SK-N-SH (cell line): Measurements from ENCODE around the gene ROR2. TPM values are rescaled to one million over a fixed set of nuclear protein-coding genes. Genes with fewer than 3 reads are reported as not detected.

Experiments used
- CTCF ChIA-PET: fragments of 300-600, 350-600 bp; formaldehyde crosslinking; extraction: SDS; loops from one replicate; lab custom pipeline; 2021; lab: Yijun Ruan, JAX
- POLR2A ChIA-PET: fragments of 350-600 bp; sonication (Branson Sonifier 250); formaldehyde crosslinking; extraction: SDS; loops from one replicate; lab custom pipeline; 2020; ENCODE audit warnings: antibody characterized with exemption, inconsistent platforms; lab: Yijun Ruan, JAX
- DNase-seq: peaks from one replicate; pipeline ENCODE4 v3.0.0; 2012
- H2AFZ ChIP-seq: fragments of 200-600 bp; sonication (generic); 2 replicates; pipeline ENCODE4 v1.8.1; 2016; ENCODE audit warnings: antibody characterized with exemption, mild to moderate bottlenecking, low read depth
- H3F3A ChIP-seq: fragments of 200-600 bp; sonication (generic); replicated peaks from 2 replicates; pipeline ENCODE3; 2016; ENCODE audit warnings: antibody characterized with exemption, mild to moderate bottlenecking; ENCODE audit not compliant: insufficient read depth
- H3K27ac ChIP-seq, 2 experiments: fragments of 200-500 bp in 1 of 2; fragments of 200-600 bp in 1 of 2; sonication (Bioruptor generic) in 1 of 2; sonication (generic), shearing (Covaris generic) in 1 of 2; 2 replicates each; pipeline versions ENCODE4 v1.5.1 to v1.6.1; 2014 to 2016; ENCODE audit warnings: low read depth in 2 of 2, inconsistent platforms in 1 of 2, low read length in 1 of 2, mild to moderate bottlenecking in 1 of 2, mixed read lengths in 1 of 2
- H3K27me3 ChIP-seq: fragments of 200-600 bp; sonication (generic), shearing (Covaris generic); 2 replicates; pipeline ENCODE4 v1.6.1; 2016; ENCODE audit warnings: mixed run types; ENCODE audit not compliant: insufficient read depth
- H3K36me3 ChIP-seq, 2 experiments: fragments of 200-500 bp in 1 of 2; fragments of 200-600 bp in 1 of 2; sonication (Bioruptor generic) in 1 of 2; sonication (generic) in 1 of 2; replicated peaks in 1 of 2; 2 replicates each; pipeline versions ENCODE3 to v1.5.1; 2014 to 2016; ENCODE audit warnings: low read length in 1 of 2, mild to moderate bottlenecking in 1 of 2; ENCODE audit not compliant: insufficient read depth in 2 of 2, control insufficient read depth in 1 of 2
- H3K4me1 ChIP-seq, 2 experiments: fragments of 200-500 bp in 1 of 2; fragments of 200-600 bp in 1 of 2; sonication (Bioruptor generic) in 1 of 2; sonication (generic), shearing (Covaris generic) in 1 of 2; 2 replicates each; pipeline versions ENCODE4 v1.5.1 to v1.6.1; 2014 to 2016; ENCODE audit warnings: low read depth in 1 of 2, low read length in 1 of 2, mixed run types in 1 of 2; ENCODE audit not compliant: insufficient read depth in 2 of 2, control insufficient read depth in 1 of 2
- H3K4me2 ChIP-seq: fragments of 200-600 bp; sonication (generic), shearing (Covaris generic); 2 replicates; pipeline ENCODE4 v1.6.1; 2017; ENCODE audit warnings: mixed run types
- H3K4me3 ChIP-seq, 2 experiments: fragments of 200-500 bp in 1 of 2; fragments of 200-600 bp in 1 of 2; sonication (Bioruptor generic) in 1 of 2; sonication (generic), shearing (Covaris generic) in 1 of 2; 2 replicates each; pipeline versions ENCODE4 v1.5.1 to v1.8.1; 2014 to 2016; ENCODE audit warnings: low read depth in 2 of 2, inconsistent platforms in 1 of 2, low read length in 1 of 2, mild to moderate bottlenecking in 1 of 2, mixed read lengths in 1 of 2, moderate library complexity in 1 of 2
- H3K79me2 ChIP-seq: fragments of 200-600 bp; sonication (generic); 2 replicates; pipeline ENCODE4 v1.8.1; 2017; ENCODE audit warnings: mild to moderate bottlenecking; ENCODE audit not compliant: insufficient read depth
- H3K9ac ChIP-seq: fragments of 200-600 bp; sonication (generic); 2 replicates; pipeline ENCODE4 v1.6.1; 2017; ENCODE audit warnings: mixed run types
- H3K9me2 ChIP-seq: fragments of 200-600 bp; sonication (generic); 2 replicates; pipeline ENCODE4 v1.6.1; 2017; ENCODE audit warnings: mixed run types
- H3K9me3 ChIP-seq: fragments of 200-600 bp; sonication (generic); 2 replicates; pipeline ENCODE4 v1.6.1; 2017; ENCODE audit warnings: mixed run types, mild to moderate bottlenecking, moderate library complexity
- H4K20me1 ChIP-seq: fragments of 200-600 bp; sonication (generic); 2 replicates; pipeline ENCODE4 v1.6.1; 2017; ENCODE audit warnings: mild to moderate bottlenecking, mixed run types; ENCODE audit not compliant: insufficient read depth
- EP300 ChIP-seq, 2 experiments: IDR thresholded peaks; 2 replicates each; pipeline versions ENCODE4 v1.4.0 to v1.6.1; 2012; ENCODE audit warnings: borderline replicate concordance in 1 of 2, low read depth in 1 of 2, low read length in 1 of 2
- EZH2phosphoT487 ChIP-seq: fragments of 200-600 bp; sonication (generic); IDR thresholded peaks from 2 replicates; pipeline ENCODE4 v1.6.1; 2017; ENCODE audit warnings: low read depth, mixed run types, mild to moderate bottlenecking, antibody characterized with exemption, moderate library complexity, borderline replicate concordance
- FOXJ3 ChIP-seq: sonication (generic); formaldehyde crosslinking; IDR thresholded peaks from 2 replicates; pipeline ENCODE4 v1.5.1; 2020; ENCODE audit warnings: mild to moderate bottlenecking, missing genetic modification reagents
- FOXM1 ChIP-seq: IDR thresholded peaks from 2 replicates; pipeline ENCODE4 v1.4.0; 2012; ENCODE audit warnings: low read depth, mild to moderate bottlenecking
- GABPA ChIP-seq: IDR thresholded peaks from 2 replicates; pipeline ENCODE4 v1.4.0; 2012; ENCODE audit warnings: low read depth, mild to moderate bottlenecking
- GATA2 ChIP-seq: sonication (generic); formaldehyde crosslinking; IDR thresholded peaks from 2 replicates; pipeline ENCODE4 v1.5.0; 2020; ENCODE audit warnings: mild to moderate bottlenecking, missing genetic modification reagents
- MEF2A ChIP-seq: IDR thresholded peaks from 2 replicates; pipeline ENCODE4 v1.4.0; 2012; ENCODE audit warnings: low read depth, borderline replicate concordance
- MXI1 ChIP-seq: IDR thresholded peaks from 2 replicates; pipeline ENCODE4 v1.6.1; 2012; ENCODE audit warnings: mild to moderate bottlenecking, low read depth, low read length, improper control_type of control experiment
- NFIC ChIP-seq: IDR thresholded peaks from 2 replicates; pipeline ENCODE4 v1.4.0; 2012; ENCODE audit warnings: borderline replicate concordance
- POLR2AphosphoS5 ChIP-seq: IDR thresholded peaks from 2 replicates; pipeline ENCODE4 v1.6.1; 2012; ENCODE audit warnings: low read depth, low read length
- RCOR1 ChIP-seq: fragments of 150-350 bp; IDR thresholded peaks from 2 replicates; pipeline ENCODE4 v1.6.1; 2017; ENCODE audit warnings: antibody characterized with exemption, low read length
- RXRA ChIP-seq: IDR thresholded peaks from 2 replicates; pipeline ENCODE4 v1.4.0; 2012; ENCODE audit warnings: low read depth, mild to moderate bottlenecking, borderline replicate concordance
- TAF1 ChIP-seq: IDR thresholded peaks from 2 replicates; pipeline ENCODE4 v1.6.1; 2012; ENCODE audit warnings: low read depth, mild to moderate bottlenecking, low read length, moderate library complexity, borderline replicate concordance
- TEAD4 ChIP-seq: IDR thresholded peaks from 2 replicates; pipeline ENCODE4 v1.4.0; 2012; ENCODE audit warnings: mild to moderate bottlenecking, borderline replicate concordance; ENCODE audit not compliant: insufficient read depth
- WGBS: methylation state at CpG from one replicate; pipeline ENCODE4 v1.1.6; 2017; ENCODE audit warnings: low lambda C conversion rate; 5-methylcytosine and 5-hydroxymethylcytosine counted together
- polyA plus RNA-seq, 3 experiments: library from polyadenylated mRNA; depleted of rRNA; stranded (reverse); fragments of >200 nt; gene quantifications; 2 replicates each; pipeline ENCODE4 v1.2.3, GENCODE V29; 2012
- TF ChIP-seq, protein P1 (sequence below): fragments of 150-350 bp; IDR thresholded peaks from 2 replicates; pipeline ENCODE4 v1.6.1; 2017; ENCODE audit warnings: antibody characterized with exemption, low read length, low read depth, borderline replicate concordance
- TF ChIP-seq, protein P2 (sequence below): IDR thresholded peaks from 2 replicates; pipeline ENCODE4 v1.4.0; 2012; ENCODE audit warnings: low read depth
- TF ChIP-seq, protein P3 (sequence below): fragments of 200-600 bp; sonication (generic); IDR thresholded peaks from 2 replicates; pipeline ENCODE4 v1.6.1; 2017; ENCODE audit warnings: antibody characterized with exemption, mild to moderate bottlenecking, moderate library complexity
- TF ChIP-seq, protein P4 (sequence below): fragments of 150-350 bp; IDR thresholded peaks from 2 replicates; pipeline ENCODE4 v1.6.1; 2016; ENCODE audit warnings: mild to moderate bottlenecking, low read depth, low read length
- TF ChIP-seq, protein P5 (sequence below): IDR thresholded peaks from 2 replicates; pipeline ENCODE4 v1.4.0; 2012; ENCODE audit warnings: low read depth, borderline replicate concordance

The ROR2 gene
- polyA plus RNA-seq, 1 of the 3 experiments (the other 2 are of a cell fraction), result 0.43 TPM

DNA sequence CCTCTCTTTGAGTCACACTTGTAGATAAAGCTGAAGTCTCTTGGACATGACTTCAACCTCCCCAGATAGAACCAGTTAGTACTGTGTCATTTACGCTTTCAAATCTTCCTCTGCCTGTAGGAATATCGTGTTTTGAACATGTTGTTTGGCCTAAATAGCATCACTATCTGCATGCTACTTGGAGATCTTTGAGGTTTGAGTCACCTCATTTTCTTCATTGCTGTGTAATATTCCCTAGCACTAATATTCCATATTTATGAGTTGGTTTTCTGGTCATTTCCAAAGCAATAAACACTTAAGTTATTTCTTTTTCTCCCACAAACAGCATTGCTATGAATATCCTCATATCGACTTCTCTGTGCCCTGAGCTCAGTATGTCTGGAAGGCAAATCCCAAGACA lies 100.3 kb downstream of the ROR2 start:
- ChIA-PET POLR2A (no interaction called here), CTCF (interaction anchor here (1.1 to 2.4 kb wide), 4 partner anchors 10 to 91 kb away, joined by 3 to 9 read pairs (median 4); no protein-coding TSS in a partner anchor)
- H3K27ac ChIP-seq, result no peak overlapping the region
- no peaks in the 10 kb centered on the region for H3K9me3 ChIP-seq
- 36% methylated on average over 3 of the region's 3 CpGs for WGBS
- TF ChIP-seq NFIC (no peak), RCOR1 (no peak), RXRA (no peak), POLR2AphosphoS5 (no peak), EP300 (IDR thresholded peaks at IDR 0.05; ENCODE audit: borderline replicate concordance in 1 of 2, low read depth in 1 of 2, low read length in 1 of 2) (no peak), FOXJ3 (no peak), MXI1 (no peak), FOXM1 (no peak), TAF1 (no peak), MEF2A (no peak), GATA2 (CRISPR knock-in tag) (no peak), TEAD4 (no peak), EZH2phosphoT487 (no peak), GABPA (no peak)
- TF ChIP-seq, protein P1, sequence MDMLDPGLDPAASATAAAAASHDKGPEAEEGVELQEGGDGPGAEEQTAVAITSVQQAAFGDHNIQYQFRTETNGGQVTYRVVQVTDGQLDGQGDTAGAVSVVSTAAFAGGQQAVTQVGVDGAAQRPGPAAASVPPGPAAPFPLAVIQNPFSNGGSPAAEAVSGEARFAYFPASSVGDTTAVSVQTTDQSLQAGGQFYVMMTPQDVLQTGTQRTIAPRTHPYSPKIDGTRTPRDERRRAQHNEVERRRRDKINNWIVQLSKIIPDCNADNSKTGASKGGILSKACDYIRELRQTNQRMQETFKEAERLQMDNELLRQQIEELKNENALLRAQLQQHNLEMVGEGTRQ, result no peak
- TF ChIP-seq, protein P2, sequence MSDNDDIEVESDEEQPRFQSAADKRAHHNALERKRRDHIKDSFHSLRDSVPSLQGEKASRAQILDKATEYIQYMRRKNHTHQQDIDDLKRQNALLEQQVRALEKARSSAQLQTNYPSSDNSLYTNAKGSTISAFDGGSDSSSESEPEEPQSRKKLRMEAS, result no peak
- TF ChIP-seq, protein P3, sequence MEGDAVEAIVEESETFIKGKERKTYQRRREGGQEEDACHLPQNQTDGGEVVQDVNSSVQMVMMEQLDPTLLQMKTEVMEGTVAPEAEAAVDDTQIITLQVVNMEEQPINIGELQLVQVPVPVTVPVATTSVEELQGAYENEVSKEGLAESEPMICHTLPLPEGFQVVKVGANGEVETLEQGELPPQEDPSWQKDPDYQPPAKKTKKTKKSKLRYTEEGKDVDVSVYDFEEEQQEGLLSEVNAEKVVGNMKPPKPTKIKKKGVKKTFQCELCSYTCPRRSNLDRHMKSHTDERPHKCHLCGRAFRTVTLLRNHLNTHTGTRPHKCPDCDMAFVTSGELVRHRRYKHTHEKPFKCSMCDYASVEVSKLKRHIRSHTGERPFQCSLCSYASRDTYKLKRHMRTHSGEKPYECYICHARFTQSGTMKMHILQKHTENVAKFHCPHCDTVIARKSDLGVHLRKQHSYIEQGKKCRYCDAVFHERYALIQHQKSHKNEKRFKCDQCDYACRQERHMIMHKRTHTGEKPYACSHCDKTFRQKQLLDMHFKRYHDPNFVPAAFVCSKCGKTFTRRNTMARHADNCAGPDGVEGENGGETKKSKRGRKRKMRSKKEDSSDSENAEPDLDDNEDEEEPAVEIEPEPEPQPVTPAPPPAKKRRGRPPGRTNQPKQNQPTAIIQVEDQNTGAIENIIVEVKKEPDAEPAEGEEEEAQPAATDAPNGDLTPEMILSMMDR, result no peak
- TF ChIP-seq, protein P4, sequence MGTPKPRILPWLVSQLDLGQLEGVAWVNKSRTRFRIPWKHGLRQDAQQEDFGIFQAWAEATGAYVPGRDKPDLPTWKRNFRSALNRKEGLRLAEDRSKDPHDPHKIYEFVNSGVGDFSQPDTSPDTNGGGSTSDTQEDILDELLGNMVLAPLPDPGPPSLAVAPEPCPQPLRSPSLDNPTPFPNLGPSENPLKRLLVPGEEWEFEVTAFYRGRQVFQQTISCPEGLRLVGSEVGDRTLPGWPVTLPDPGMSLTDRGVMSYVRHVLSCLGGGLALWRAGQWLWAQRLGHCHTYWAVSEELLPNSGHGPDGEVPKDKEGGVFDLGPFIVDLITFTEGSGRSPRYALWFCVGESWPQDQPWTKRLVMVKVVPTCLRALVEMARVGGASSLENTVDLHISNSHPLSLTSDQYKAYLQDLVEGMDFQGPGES, result no peak
- TF ChIP-seq, protein P5, sequence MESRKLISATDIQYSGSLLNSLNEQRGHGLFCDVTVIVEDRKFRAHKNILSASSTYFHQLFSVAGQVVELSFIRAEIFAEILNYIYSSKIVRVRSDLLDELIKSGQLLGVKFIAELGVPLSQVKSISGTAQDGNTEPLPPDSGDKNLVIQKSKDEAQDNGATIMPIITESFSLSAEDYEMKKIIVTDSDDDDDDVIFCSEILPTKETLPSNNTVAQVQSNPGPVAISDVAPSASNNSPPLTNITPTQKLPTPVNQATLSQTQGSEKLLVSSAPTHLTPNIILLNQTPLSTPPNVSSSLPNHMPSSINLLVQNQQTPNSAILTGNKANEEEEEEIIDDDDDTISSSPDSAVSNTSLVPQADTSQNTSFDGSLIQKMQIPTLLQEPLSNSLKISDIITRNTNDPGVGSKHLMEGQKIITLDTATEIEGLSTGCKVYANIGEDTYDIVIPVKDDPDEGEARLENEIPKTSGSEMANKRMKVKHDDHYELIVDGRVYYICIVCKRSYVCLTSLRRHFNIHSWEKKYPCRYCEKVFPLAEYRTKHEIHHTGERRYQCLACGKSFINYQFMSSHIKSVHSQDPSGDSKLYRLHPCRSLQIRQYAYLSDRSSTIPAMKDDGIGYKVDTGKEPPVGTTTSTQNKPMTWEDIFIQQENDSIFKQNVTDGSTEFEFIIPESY, result no peak
- no peaks in the 10 kb centered on the region for H3K79me2 ChIP-seq
- H3K4me3 ChIP-seq, result no peak overlapping the region
- no peak overlapping the region for H3K4me2 ChIP-seq
- peaks cover 0 to 27% of the 10 kb centered on the region in 2 experiments; a peak in 1 of 4 replicates for H3K4me1 ChIP-seq
- no peaks in the 10 kb centered on the region for H3K27me3 ChIP-seq
- no peak overlapping the region for H2AFZ ChIP-seq
- no peaks in the 10 kb centered on the region for H3K36me3 ChIP-seq
- no peak for DNase-seq
- H4K20me1 ChIP-seq, result no peaks in the 10 kb centered on the region
- no peaks in the 10 kb centered on the region for H3K9me2 ChIP-seq
- H3K9ac ChIP-seq, result no peak overlapping the region
- no peaks in the 10 kb centered on the region for H3F3A ChIP-seq
